Upper lobe of left lung (tissue), 4 donors: ENCODE measurements around the gene LCE1C.

ENCODE experiments used
- EP300 ChIP-seq, 4 donors: sonication (generic); formaldehyde crosslinking; IDR thresholded peaks; one replicate each; pipeline ENCODE4 v1.5.1; 2017; ENCODE audit warnings: antibody characterized with exemption in 4 of 4, control low read depth in 2 of 4
- POLR2A ChIP-seq, 4 donors: fragments of 450-650 bp; IDR thresholded peaks; one replicate each; pipeline ENCODE4 v1.5.1; 2016 to 2017; ENCODE audit warnings: antibody characterized with exemption in 4 of 4, mild to moderate bottlenecking in 2 of 4
- TF ChIP-seq, protein P1 (sequence below), 6 experiments: fragments of 450-650 bp in 4 of 6; fragments of 200-600 bp in 2 of 6; sonication (generic) in 2 of 6; IDR thresholded peaks; one replicate each; pipeline ENCODE4 v1.5.1; 2016 to 2019; ENCODE audit warnings: antibody characterized with exemption in 6 of 6

DNA sequence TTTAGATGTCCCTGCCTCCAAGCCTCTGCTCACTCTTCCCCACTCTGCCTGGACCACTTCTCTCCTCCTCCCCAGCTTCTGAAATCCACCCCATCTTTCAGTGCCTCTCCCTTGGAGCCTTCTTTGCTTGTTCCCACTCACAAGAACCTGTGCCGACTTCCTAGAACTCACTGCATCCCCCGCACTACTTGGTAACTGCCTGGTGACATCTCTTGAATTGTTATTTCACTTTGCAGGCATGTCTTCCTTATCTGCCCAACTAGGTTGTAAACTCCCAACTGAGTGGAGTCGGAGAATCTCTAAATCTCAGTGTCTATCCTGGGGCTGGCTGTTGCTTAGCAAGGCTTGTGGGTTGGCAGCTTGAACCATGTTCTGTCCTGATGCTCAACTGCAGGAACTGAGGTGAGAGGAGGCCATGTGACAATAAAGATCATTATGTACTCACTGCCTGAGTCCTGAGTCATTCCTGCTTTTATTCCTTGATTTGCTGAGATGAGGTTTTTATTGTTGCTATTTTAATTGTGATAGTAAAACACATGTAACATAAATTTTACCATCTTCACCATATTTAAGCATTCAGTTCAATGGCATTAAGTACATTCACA, 44.7 kb downstream of the LCE1C start:
- TF ChIP-seq, protein P1, sequence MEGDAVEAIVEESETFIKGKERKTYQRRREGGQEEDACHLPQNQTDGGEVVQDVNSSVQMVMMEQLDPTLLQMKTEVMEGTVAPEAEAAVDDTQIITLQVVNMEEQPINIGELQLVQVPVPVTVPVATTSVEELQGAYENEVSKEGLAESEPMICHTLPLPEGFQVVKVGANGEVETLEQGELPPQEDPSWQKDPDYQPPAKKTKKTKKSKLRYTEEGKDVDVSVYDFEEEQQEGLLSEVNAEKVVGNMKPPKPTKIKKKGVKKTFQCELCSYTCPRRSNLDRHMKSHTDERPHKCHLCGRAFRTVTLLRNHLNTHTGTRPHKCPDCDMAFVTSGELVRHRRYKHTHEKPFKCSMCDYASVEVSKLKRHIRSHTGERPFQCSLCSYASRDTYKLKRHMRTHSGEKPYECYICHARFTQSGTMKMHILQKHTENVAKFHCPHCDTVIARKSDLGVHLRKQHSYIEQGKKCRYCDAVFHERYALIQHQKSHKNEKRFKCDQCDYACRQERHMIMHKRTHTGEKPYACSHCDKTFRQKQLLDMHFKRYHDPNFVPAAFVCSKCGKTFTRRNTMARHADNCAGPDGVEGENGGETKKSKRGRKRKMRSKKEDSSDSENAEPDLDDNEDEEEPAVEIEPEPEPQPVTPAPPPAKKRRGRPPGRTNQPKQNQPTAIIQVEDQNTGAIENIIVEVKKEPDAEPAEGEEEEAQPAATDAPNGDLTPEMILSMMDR (IDR thresholded peaks at IDR 0.05): no peak
- no peak for TF ChIP-seq EP300 (IDR thresholded peaks at IDR 0.05)
- TF ChIP-seq POLR2A (IDR thresholded peaks at IDR 0.05): no peak
